Activated CD4-positive, alpha-beta memory T cell treated with anti-CD3 and anti-CD28 coated beads, Interleukin-2, amount 10 ng/mL, durations not matched to agents 7 days and 5 days (primary cell): ENCODE results near the gene SLC2A4RG. TPM values are rescaled to one million over a fixed set of nuclear protein-coding genes. Genes with fewer than 3 reads are reported as not detected.

Source experiments
- CTCF ChIA-PET: fragments of 350-600 bp; sonication (Branson Sonifier 250); formaldehyde crosslinking; loops from one replicate; lab custom pipeline; 2021; ENCODE audit warnings: antibody characterized with exemption, inconsistent platforms; lab: Charles Lee
- POLR2A ChIA-PET: fragments of 350-600 bp; sonication (Branson Sonifier 250); formaldehyde crosslinking; loops from one replicate; lab custom pipeline; 2021; ENCODE audit warnings: antibody characterized with exemption; lab: Charles Lee
- DNase-seq: peaks from one replicate; pipeline ENCODE4 v3.0.0-alpha.2; 2020
- H3K27ac Mint-ChIP-seq: one replicate; pipeline ENCODE4 v1.8.0; 2021; ENCODE audit warnings: mild to moderate bottlenecking, mixed read lengths
- H3K27me3 Mint-ChIP-seq: one replicate; pipeline ENCODE4 v1.8.0; 2021; ENCODE audit warnings: mixed read lengths
- H3K36me3 Mint-ChIP-seq: one replicate; pipeline ENCODE4 v1.8.0; 2021; ENCODE audit warnings: low read depth, mixed read lengths
- H3K4me1 Mint-ChIP-seq: one replicate; pipeline ENCODE4 v1.8.0; 2021; ENCODE audit warnings: mixed read lengths
- H3K4me3 Mint-ChIP-seq: one replicate; pipeline ENCODE4 v1.8.0; 2021; ENCODE audit warnings: mild to moderate bottlenecking, mixed read lengths
- H3K9me3 Mint-ChIP-seq: one replicate; pipeline ENCODE4 v1.8.0; 2021; ENCODE audit warnings: mixed read lengths
- total RNA-seq, 2 experiments: library from RNA; stranded (reverse); gene quantifications; one replicate each; pipeline ENCODE4 v1.2.3, GENCODE V29; 2021

The SLC2A4RG gene
- total RNA-seq, 2 experiments from 2014 or later, result 88.3 to 90.4 TPM

- no peaks in the 10 kb centered on the region for H3K27me3 Mint-ChIP-seq
- DNase-seq, result no peak
- CTCF ChIA-PET, result no interaction called here
- peaks cover 22% of the 10 kb centered on the region for H3K36me3 Mint-ChIP-seq
- no peaks in the 10 kb centered on the region for H3K9me3 Mint-ChIP-seq
- no peak overlapping the region for H3K27ac Mint-ChIP-seq
- no peak overlapping the region for H3K4me3 Mint-ChIP-seq
- H3K4me1 Mint-ChIP-seq, result peaks cover 49% of the 10 kb centered on the region
- POLR2A ChIA-PET, result interaction anchor here (9.3 kb wide), 1 partner anchor 33 kb away, joined by 120 read pairs; the partner anchor contains the start of genes LIME1 and SLC2A4RG
These were observed 36.7 kb upstream of the SLC2A4RG start for GRCh38 chr20:63702751-63703470.

DNA sequence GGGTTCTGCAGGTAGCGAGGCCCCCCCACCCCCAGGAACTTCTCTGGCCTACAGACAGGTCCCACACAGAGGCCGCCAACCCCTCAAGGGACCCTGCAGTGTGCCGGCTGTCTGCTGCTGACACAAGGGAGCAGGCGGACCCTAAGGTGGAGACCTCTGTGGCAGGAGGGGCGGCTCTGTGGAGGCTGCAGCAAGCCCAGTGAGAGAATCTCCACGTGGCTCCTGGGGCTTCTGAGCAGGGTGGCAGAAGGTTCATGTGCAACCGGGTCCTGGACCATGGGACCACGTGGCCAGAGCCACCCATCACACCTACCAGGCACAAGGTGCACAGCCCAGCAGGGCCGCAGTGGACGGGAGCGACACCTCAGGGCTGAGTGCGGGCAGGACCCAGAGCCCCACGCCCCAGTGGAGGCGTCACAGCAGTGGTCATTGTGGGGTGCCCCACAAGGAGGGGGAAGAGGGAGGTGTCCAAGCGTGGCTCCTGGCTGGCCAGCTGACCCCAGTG is 36.1 kb upstream of the SLC2A4RG start:
- CTCF ChIA-PET, result no interaction called here
- peaks cover 25% of the 10 kb centered on the region for H3K36me3 Mint-ChIP-seq
- DNase-seq, result no peak
- peaks cover 52% of the 10 kb centered on the region for H3K4me1 Mint-ChIP-seq
- H3K27ac Mint-ChIP-seq, result no peak overlapping the region
- POLR2A ChIA-PET, result interaction anchor here (9.3 kb wide), 1 partner anchor 33 kb away, joined by 120 read pairs; the partner anchor contains the start of genes LIME1 and SLC2A4RG
- H3K9me3 Mint-ChIP-seq, result no peaks in the 10 kb centered on the region
- H3K4me3 Mint-ChIP-seq, result no peak overlapping the region
- H3K27me3 Mint-ChIP-seq, result no peaks in the 10 kb centered on the region

GRCh38 chr20:63703976-63704748 is 35.4 kb upstream of the SLC2A4RG start:
- no peak for DNase-seq
- Mint-ChIP-seq H3K36me3 (peaks cover 29% of the 10 kb centered on the region), H3K27ac (no peak overlapping the region), H3K27me3 (no peaks in the 10 kb centered on the region), H3K4me1 (peaks cover 52% of the 10 kb centered on the region), H3K4me3 (no peak overlapping the region), H3K9me3 (no peaks in the 10 kb centered on the region)
- CTCF ChIA-PET, result no interaction called here
- POLR2A ChIA-PET, result interaction anchor here (9.3 kb wide), 1 partner anchor 32 kb away, joined by 120 read pairs; the partner anchor contains the start of genes LIME1 and SLC2A4RG

DNA sequence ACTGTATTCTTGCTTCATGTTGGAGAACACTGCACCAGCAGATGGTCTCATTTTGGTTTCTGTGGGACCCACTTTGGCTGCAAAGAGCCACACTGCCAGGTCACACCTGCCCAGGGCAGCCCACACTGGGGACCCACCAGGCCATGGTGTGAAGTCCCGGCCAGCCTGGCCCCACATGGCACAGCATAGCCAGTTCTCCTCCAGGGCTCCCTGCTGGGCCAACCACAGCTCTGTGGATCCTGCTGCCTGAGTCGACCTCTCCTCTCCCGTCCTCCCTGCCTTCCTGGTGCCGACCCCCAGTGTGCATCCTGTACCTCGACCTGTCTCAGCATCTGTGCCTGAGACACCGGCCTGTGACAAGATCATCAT is 34.8 kb upstream of the SLC2A4RG start:
- ChIA-PET POLR2A (interaction anchor here (9.3 kb wide), 1 partner anchor 31 kb away, joined by 120 read pairs; the partner anchor contains the start of genes LIME1 and SLC2A4RG), CTCF (no interaction called here)
- Mint-ChIP-seq H3K4me1 (peaks cover 53% of the 10 kb centered on the region), H3K9me3 (no peaks in the 10 kb centered on the region), H3K36me3 (peaks cover 32% of the 10 kb centered on the region), H3K27ac (no peak overlapping the region), H3K27me3 (no peaks in the 10 kb centered on the region), H3K4me3 (no peak overlapping the region)
- no peak for DNase-seq

- Mint-ChIP-seq H3K27me3 (no peaks in the 10 kb centered on the region), H3K9me3 (no peaks in the 10 kb centered on the region), H3K27ac (no peak overlapping the region), H3K36me3 (peaks cover 35% of the 10 kb centered on the region), H3K4me1 (peaks cover 55% of the 10 kb centered on the region), H3K4me3 (peak overlapping the region; percentile 90)
- CTCF ChIA-PET, result interaction anchor here (0.8 kb wide), 1 partner anchor 10 kb away, joined by 3 read pairs; no protein-coding TSS in a partner anchor
- DNase-seq, result no peak
- POLR2A ChIA-PET, result interaction anchor here (1.3 to 9.3 kb wide), 3 partner anchors 31 to 184 kb away, joined by 4 to 120 read pairs (median 21); partner anchors contain the start of genes LIME1 and SLC2A4RG
These were observed 34.1 kb upstream of the SLC2A4RG start for GRCh38 chr20:63705232-63706026.

DNA sequence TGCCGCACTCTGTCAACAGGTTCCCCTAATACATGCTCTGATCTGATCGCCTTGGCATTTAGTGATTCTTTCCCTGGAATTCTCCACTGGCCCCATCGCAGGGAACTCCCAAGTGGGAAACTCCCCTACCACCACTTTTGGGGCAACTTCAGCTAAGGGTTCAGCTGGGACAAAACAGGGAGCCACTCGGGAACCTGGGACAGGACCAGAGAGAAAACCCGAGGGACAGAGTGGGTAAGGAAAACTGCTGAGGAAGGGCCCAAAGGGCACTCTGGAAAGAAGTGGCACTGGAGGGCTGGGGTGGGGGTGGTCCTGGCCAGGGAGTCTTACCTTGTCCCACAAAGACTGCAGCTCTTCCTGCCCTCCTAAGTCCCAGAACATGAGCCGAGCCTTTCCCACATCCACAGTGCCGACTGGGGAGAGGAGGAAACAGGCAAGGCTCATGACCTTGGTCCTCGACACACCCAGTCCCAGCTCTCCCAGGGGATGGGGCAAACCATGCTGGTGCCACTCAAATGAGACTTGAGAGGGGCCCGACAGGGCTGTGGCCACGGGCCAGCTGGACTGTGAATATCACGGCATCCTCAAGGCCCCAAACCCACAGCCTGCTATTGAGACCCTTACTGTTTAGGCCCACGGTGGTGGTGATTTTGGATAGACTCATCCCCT is 33.4 kb upstream of the SLC2A4RG start:
- Mint-ChIP-seq H3K4me3 (peak overlapping the region; percentile 90), H3K36me3 (peaks cover 42% of the 10 kb centered on the region), H3K4me1 (peaks cover 58% of the 10 kb centered on the region), H3K27ac (peak overlapping the region; percentile 87), H3K9me3 (no peaks in the 10 kb centered on the region), H3K27me3 (no peaks in the 10 kb centered on the region)
- no peak for DNase-seq
- ChIA-PET POLR2A (interaction anchor here (1.0 to 9.3 kb wide), 5 partner anchors 30 to 414 kb away, joined by 3 to 120 read pairs (median 4); partner anchors contain the start of genes LIME1 and SLC2A4RG), CTCF (interaction anchor here (0.6 to 3.0 kb wide), 5 partner anchors 9 to 159 kb away, joined by 3 to 35 read pairs (median 7); partner anchors contain the start of genes LIME1 and TPD52L2)

- DNase-seq, result peak; percentile 72
- CTCF ChIA-PET, result interaction anchor here (0.6 to 3.0 kb wide), 20 partner anchors 8 to 332 kb away, joined by 3 to 35 read pairs (median 4); partner anchors contain the start of genes LIME1, PRPF6, PTK6 and SAMD10
- H3K36me3 Mint-ChIP-seq, result peaks cover 50% of the 10 kb centered on the region
These were observed 32.6 kb upstream of the SLC2A4RG start for GRCh38 chr20:63706852-63707557.

GRCh38 chr20:63707558-63708300 is 31.8 kb upstream of the SLC2A4RG start, which contains the start of the genes ARFRP1 and ZGPAT:
Gene ARFRP1 (minus strand): TSS chr20:63707976. CDS start chr20:63707091, 885 bp downstream.
Gene ZGPAT (plus strand): TSS chr20:63708039. CDS start chr20:63708581, 542 bp downstream.
- Mint-ChIP-seq H3K36me3 (peaks cover 58% of the 10 kb centered on the region), H3K4me3 (peak within 1 kb of the TSS; percentile 90), H3K4me1 (peaks cover 59% of the 10 kb centered on the region), H3K27ac (peak within 1 kb of the TSS; percentile 87), H3K27me3 (no peaks in the 10 kb centered on the region), H3K9me3 (peaks cover 3% of the 10 kb centered on the region)
- peak; percentile 93 for DNase-seq
- ChIA-PET CTCF (interaction anchor here (0.7 to 3.0 kb wide), 23 partner anchors 12 to 331 kb away, joined by 3 to 35 read pairs (median 4); partner anchors contain the start of genes LIME1, PRPF6, PTK6 and SAMD10), POLR2A (interaction anchor here (0.6 to 9.3 kb wide), 22 partner anchors 9 to 261 kb away, joined by 3 to 120 read pairs (median 4); partner anchors contain the start of genes LIME1, RTEL1, SLC2A4RG and TNFRSF6B)

More at GRCh38 chr20:63706852-63707557, 32.6 kb upstream of the SLC2A4RG start:
- POLR2A ChIA-PET, result interaction anchor here (0.8 to 9.3 kb wide), 18 partner anchors 8 to 413 kb away, joined by 3 to 120 read pairs (median 4); partner anchors contain the start of genes LIME1, RTEL1, SLC2A4RG and TPD52L2
- Mint-ChIP-seq H3K9me3 (no peaks in the 10 kb centered on the region), H3K4me1 (peaks cover 58% of the 10 kb centered on the region), H3K27me3 (no peaks in the 10 kb centered on the region), H3K27ac (peak overlapping the region; percentile 87), H3K4me3 (peak overlapping the region; percentile 90)

GRCh38 chr20:63708301-63709148 is 31.1 kb upstream of the SLC2A4RG start:
- Mint-ChIP-seq H3K36me3 (peaks cover 61% of the 10 kb centered on the region), H3K4me3 (peak overlapping the region; percentile 90), H3K27me3 (no peaks in the 10 kb centered on the region), H3K4me1 (peaks cover 59% of the 10 kb centered on the region), H3K27ac (peak overlapping the region; percentile 61), H3K9me3 (peaks cover 3% of the 10 kb centered on the region)
- ChIA-PET CTCF (interaction anchor here (0.8 to 3.0 kb wide), 20 partner anchors 12 to 330 kb away, joined by 3 to 35 read pairs (median 4); partner anchors contain the start of genes LIME1, PRPF6, PTK6 and SAMD10), POLR2A (interaction anchor here (0.6 to 9.3 kb wide), 20 partner anchors 8 to 260 kb away, joined by 3 to 120 read pairs (median 4); partner anchors contain the start of genes LIME1, RTEL1, SLC2A4RG and TNFRSF6B)
- no peak for DNase-seq
